ENCODE results near the gene ATP2C2. TPM values are rescaled to one million over a fixed set of nuclear protein-coding genes. Genes with fewer than 3 reads are reported as not detected.

The ATP2C2 gene
- total and polyA plus RNA-seq, 2 donors (not counting 1 experiment from before 2014, with no cell fraction given) = not detected

GRCh38 chr16:84331998-84332780, 36.1 kb upstream of the ATP2C2 start:
- Histone ChIP-seq H3K9ac (ENCODE audit: insufficient read depth, low read length) (no peak overlapping the region), H3K4me1 (ENCODE audit: control insufficient read depth, extremely low read depth, insufficient read depth, low read length) (no peaks in the 10 kb centered on the region), H3K27me3 (ENCODE audit: control insufficient read depth, insufficient read depth, low read length) (peaks cover 2% of the 10 kb centered on the region), H3K36me3 (ENCODE audit: control insufficient read depth, insufficient read depth, low read length) (no peaks in the 10 kb centered on the region), H4K20me1 (ENCODE audit: control insufficient read depth, extremely low read depth, insufficient read depth, low read length) (no peaks in the 10 kb centered on the region), H2AFZ (ENCODE audit: low read length) (no peak overlapping the region), H3K4me3 (replicated peaks in 1 of 4; ENCODE audit: control extremely low read depth in 1 of 4, insufficient read depth in 1 of 4, low read depth in 3 of 4, low read length in 4 of 4) (no peak overlapping the region), H3K4me2 (ENCODE audit: extremely low read depth, insufficient read depth, low read length) (no peak overlapping the region), H3K79me2 (ENCODE audit: control insufficient read depth, insufficient read depth, low read length) (no peaks in the 10 kb centered on the region), H3K27ac (ENCODE audit: insufficient read depth, low read length) (no peak overlapping the region), H3K9me3 (ENCODE audit: control insufficient read depth, insufficient read depth, low read depth, low read length) (no peaks in the 10 kb centered on the region)
- peak in 1 of 2 donors; percentile 55 for DNase-seq (ENCODE audit: low read depth in 2 of 2)
- TF ChIP-seq CTCF (conservative IDR thresholded peaks at IDR 0.05 in 1 of 2, IDR thresholded peaks at IDR 0.05 in 1 of 2; ENCODE audit: low read depth in 1 of 2, low read length in 2 of 2) (no peak), EZH2 (IDR thresholded peaks at IDR 0.05; ENCODE audit: low read length, missing control alignments) (no peak)

DNA sequence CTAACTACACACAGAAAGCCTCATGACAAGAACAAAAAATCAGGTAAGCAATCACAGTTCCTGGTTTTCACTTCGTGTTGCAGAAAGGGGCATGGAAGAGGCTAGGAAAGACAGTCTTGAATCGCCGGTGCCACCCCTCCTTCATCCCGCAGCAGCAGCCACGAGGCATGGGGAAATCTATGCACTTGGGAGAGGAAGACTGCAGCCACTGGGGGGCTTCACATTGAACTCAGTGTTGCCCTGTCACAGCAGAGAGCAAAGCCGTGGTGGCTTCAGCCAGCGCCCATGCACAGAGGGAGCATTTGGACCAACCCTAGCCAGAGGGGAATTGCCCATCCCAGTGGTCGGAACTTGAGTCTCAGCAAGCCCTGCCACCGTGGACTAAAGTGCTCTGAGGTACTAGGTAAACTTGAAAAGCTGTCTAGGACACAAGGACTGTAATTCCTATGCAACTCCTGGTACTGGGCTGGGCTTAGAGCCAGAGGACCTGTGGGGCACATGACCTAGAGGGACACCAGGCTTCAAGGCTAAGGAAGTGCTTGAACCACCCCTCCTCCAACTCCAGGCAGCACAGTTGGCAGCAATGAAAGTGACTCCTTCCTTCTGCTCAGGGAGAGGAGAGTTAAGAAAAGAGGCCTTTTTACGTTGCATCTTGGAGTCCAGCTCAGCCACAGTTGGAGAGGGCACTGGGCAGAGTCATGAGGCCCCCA, 35.2 kb upstream of the ATP2C2 start:
- no peaks in the 10 kb centered on the region for H3K79me2 ChIP-seq (ENCODE audit: control insufficient read depth, insufficient read depth, low read length)
- H2AFZ ChIP-seq (ENCODE audit: low read length) = no peak overlapping the region
- H3K9me3 ChIP-seq (ENCODE audit: control insufficient read depth, insufficient read depth, low read depth, low read length) = no peaks in the 10 kb centered on the region
- H3K4me1 ChIP-seq (ENCODE audit: control insufficient read depth, extremely low read depth, insufficient read depth, low read length) = no peaks in the 10 kb centered on the region
- H3K9ac ChIP-seq (ENCODE audit: insufficient read depth, low read length) = no peak overlapping the region
- no peak overlapping the region for H3K27ac ChIP-seq (ENCODE audit: insufficient read depth, low read length)
- H4K20me1 ChIP-seq (ENCODE audit: control insufficient read depth, extremely low read depth, insufficient read depth, low read length) = no peaks in the 10 kb centered on the region
- H3K4me3 ChIP-seq (replicated peaks in 1 of 4; ENCODE audit: control extremely low read depth in 1 of 4, insufficient read depth in 1 of 4, low read depth in 3 of 4, low read length in 4 of 4) = no peak overlapping the region
- H3K27me3 ChIP-seq (ENCODE audit: control insufficient read depth, insufficient read depth, low read length) = peaks cover 2% of the 10 kb centered on the region
- no peaks in the 10 kb centered on the region for H3K36me3 ChIP-seq (ENCODE audit: control insufficient read depth, insufficient read depth, low read length)
- TF ChIP-seq CTCF (conservative IDR thresholded peaks at IDR 0.05 in 1 of 2, IDR thresholded peaks at IDR 0.05 in 1 of 2; ENCODE audit: low read depth in 1 of 2, low read length in 2 of 2) (no peak), EZH2 (IDR thresholded peaks at IDR 0.05; ENCODE audit: low read length, missing control alignments) (no peak)
- no peak overlapping the region for H3K4me2 ChIP-seq (ENCODE audit: extremely low read depth, insufficient read depth, low read length)
- DNase-seq (ENCODE audit: low read depth in 2 of 2) = no peak

DNA sequence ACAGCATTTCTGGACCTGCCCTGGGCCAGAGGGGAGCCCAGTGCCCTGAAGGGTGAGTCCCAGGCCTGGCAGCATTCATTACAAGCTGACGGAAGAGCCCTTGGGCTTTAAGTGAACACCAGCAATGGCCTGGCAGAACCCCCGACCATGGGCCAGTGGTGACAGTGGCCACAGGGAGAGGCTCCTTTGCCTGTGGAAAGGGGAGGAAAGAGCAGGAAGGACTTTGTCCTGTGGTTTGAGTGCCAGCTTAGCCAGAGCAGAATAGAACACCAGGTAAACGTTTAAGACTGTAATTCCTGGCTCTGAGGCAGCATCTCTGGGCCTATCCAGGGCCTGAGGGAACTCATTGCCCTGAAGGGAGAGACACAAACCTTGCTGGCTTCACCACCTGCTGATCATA, 34.3 kb upstream of the ATP2C2 start:
- Histone ChIP-seq H3K27me3 (ENCODE audit: control insufficient read depth, insufficient read depth, low read length) (peaks cover 2% of the 10 kb centered on the region), H2AFZ (ENCODE audit: low read length) (no peak overlapping the region), H3K4me2 (ENCODE audit: extremely low read depth, insufficient read depth, low read length) (no peak overlapping the region), H3K27ac (ENCODE audit: insufficient read depth, low read length) (no peak overlapping the region), H3K4me3 (replicated peaks in 1 of 4; ENCODE audit: control extremely low read depth in 1 of 4, insufficient read depth in 1 of 4, low read depth in 3 of 4, low read length in 4 of 4) (no peak overlapping the region), H4K20me1 (ENCODE audit: control insufficient read depth, extremely low read depth, insufficient read depth, low read length) (no peaks in the 10 kb centered on the region), H3K79me2 (ENCODE audit: control insufficient read depth, insufficient read depth, low read length) (no peaks in the 10 kb centered on the region), H3K4me1 (ENCODE audit: control insufficient read depth, extremely low read depth, insufficient read depth, low read length) (no peaks in the 10 kb centered on the region), H3K9me3 (ENCODE audit: control insufficient read depth, insufficient read depth, low read depth, low read length) (no peaks in the 10 kb centered on the region), H3K9ac (ENCODE audit: insufficient read depth, low read length) (no peak overlapping the region), H3K36me3 (ENCODE audit: control insufficient read depth, insufficient read depth, low read length) (no peaks in the 10 kb centered on the region)
- DNase-seq (ENCODE audit: low read depth in 2 of 2) = no peak
- TF ChIP-seq CTCF (conservative IDR thresholded peaks at IDR 0.05 in 1 of 2, IDR thresholded peaks at IDR 0.05 in 1 of 2; ENCODE audit: low read depth in 1 of 2, low read length in 2 of 2) = no peak
- no peak for TF ChIP-seq EZH2 (IDR thresholded peaks at IDR 0.05; ENCODE audit: low read length, missing control alignments)

Measured in fibroblast of lung (primary cell).